GM23338 (cell line): Measurements from ENCODE around the gene PDE6A.

Source experiments
- CREB1 ChIP-seq: fragments of 250-450 bp; sonication (Bioruptor Pico); IDR thresholded peaks from 2 replicates; pipeline ENCODE4 v1.5.0; 2020; ENCODE audit warnings: low read depth, mild to moderate bottlenecking, moderate library complexity
- EZH2 ChIP-seq: fragments of 200-600 bp; sonication (generic); IDR thresholded peaks from one replicate; pipeline ENCODE4 v1.8.0; 2017; ENCODE audit warnings: antibody characterized with exemption, mild to moderate bottlenecking, low read depth; ENCODE audit not compliant: unreplicated experiment
- EZH2phosphoT487 ChIP-seq: fragments of 200-600 bp; sonication (generic); IDR thresholded peaks from one replicate; pipeline ENCODE4 v1.8.1; 2018; ENCODE audit warnings: antibody characterized with exemption; ENCODE audit not compliant: unreplicated experiment
- JUNB ChIP-seq: IDR thresholded peaks from one replicate; pipeline ENCODE4 v1.6.1; 2016; ENCODE audit warnings: antibody characterized with exemption; ENCODE audit not compliant: unreplicated experiment
- NANOG ChIP-seq: IDR thresholded peaks from 2 replicates; pipeline ENCODE4 v1.6.1; 2016; ENCODE audit warnings: antibody characterized with exemption, borderline replicate concordance
- POLR2AphosphoS5 ChIP-seq: IDR thresholded peaks from 2 replicates; pipeline ENCODE4 v1.6.1; 2016; ENCODE audit warnings: antibody characterized with exemption, low read depth
- STAT1 ChIP-seq: IDR thresholded peaks from one replicate; pipeline ENCODE4 v1.6.1; 2016; ENCODE audit warnings: antibody characterized with exemption; ENCODE audit not compliant: unreplicated experiment
- TF ChIP-seq, protein P1 (sequence below), 2 experiments: fragments of 200-600 bp in 1 of 2; sonication (generic) in 1 of 2; conservative IDR thresholded peaks; 2 replicates each; pipeline versions ENCODE4 v1.5.1 to v1.6.1; 2016 to 2017; ENCODE audit warnings: antibody characterized with exemption in 2 of 2, low read depth in 2 of 2, mild to moderate bottlenecking in 2 of 2, moderate library complexity in 1 of 2
- TF ChIP-seq, protein P2 (sequence below): IDR thresholded peaks from one replicate; pipeline ENCODE4 v1.6.1; 2018; ENCODE audit warnings: antibody characterized with exemption; ENCODE audit not compliant: unreplicated experiment
- TF ChIP-seq, protein P3 (sequence below): IDR thresholded peaks from 2 replicates; pipeline ENCODE4 v1.6.1; 2016; ENCODE audit warnings: antibody characterized with exemption

DNA sequence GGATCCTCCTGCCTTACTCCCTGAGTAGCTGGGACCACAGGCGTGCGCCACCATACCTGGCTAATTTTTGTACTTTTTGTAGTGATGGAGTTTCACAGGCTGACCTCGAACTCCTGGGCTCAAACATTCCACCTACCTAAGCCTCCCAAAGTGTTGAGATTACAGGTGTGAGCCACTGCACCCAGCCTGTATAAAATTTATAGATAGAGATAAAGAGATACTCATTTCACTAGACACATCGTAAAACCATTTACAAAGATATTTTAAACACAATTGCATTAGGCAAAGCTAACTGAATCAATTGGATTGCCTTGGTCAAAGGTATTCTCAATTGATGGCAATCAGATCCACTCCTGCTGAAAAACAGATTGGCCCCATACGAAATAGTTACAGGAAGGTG lies 52.0 kb downstream of the PDE6A start:
- no peak for TF ChIP-seq POLR2AphosphoS5
- TF ChIP-seq, protein P1, sequence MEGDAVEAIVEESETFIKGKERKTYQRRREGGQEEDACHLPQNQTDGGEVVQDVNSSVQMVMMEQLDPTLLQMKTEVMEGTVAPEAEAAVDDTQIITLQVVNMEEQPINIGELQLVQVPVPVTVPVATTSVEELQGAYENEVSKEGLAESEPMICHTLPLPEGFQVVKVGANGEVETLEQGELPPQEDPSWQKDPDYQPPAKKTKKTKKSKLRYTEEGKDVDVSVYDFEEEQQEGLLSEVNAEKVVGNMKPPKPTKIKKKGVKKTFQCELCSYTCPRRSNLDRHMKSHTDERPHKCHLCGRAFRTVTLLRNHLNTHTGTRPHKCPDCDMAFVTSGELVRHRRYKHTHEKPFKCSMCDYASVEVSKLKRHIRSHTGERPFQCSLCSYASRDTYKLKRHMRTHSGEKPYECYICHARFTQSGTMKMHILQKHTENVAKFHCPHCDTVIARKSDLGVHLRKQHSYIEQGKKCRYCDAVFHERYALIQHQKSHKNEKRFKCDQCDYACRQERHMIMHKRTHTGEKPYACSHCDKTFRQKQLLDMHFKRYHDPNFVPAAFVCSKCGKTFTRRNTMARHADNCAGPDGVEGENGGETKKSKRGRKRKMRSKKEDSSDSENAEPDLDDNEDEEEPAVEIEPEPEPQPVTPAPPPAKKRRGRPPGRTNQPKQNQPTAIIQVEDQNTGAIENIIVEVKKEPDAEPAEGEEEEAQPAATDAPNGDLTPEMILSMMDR (conservative IDR thresholded peaks at IDR 0.05; ENCODE audit: low read depth in 2 of 2), result no peak
- TF ChIP-seq EZH2phosphoT487, result no peak
- TF ChIP-seq EZH2, result no peak
- TF ChIP-seq CREB1 (CRISPR knock-in tag), result no peak
- TF ChIP-seq, protein P2, sequence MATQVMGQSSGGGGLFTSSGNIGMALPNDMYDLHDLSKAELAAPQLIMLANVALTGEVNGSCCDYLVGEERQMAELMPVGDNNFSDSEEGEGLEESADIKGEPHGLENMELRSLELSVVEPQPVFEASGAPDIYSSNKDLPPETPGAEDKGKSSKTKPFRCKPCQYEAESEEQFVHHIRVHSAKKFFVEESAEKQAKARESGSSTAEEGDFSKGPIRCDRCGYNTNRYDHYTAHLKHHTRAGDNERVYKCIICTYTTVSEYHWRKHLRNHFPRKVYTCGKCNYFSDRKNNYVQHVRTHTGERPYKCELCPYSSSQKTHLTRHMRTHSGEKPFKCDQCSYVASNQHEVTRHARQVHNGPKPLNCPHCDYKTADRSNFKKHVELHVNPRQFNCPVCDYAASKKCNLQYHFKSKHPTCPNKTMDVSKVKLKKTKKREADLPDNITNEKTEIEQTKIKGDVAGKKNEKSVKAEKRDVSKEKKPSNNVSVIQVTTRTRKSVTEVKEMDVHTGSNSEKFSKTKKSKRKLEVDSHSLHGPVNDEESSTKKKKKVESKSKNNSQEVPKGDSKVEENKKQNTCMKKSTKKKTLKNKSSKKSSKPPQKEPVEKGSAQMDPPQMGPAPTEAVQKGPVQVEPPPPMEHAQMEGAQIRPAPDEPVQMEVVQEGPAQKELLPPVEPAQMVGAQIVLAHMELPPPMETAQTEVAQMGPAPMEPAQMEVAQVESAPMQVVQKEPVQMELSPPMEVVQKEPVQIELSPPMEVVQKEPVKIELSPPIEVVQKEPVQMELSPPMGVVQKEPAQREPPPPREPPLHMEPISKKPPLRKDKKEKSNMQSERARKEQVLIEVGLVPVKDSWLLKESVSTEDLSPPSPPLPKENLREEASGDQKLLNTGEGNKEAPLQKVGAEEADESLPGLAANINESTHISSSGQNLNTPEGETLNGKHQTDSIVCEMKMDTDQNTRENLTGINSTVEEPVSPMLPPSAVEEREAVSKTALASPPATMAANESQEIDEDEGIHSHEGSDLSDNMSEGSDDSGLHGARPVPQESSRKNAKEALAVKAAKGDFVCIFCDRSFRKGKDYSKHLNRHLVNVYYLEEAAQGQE, result no peak
- TF ChIP-seq, protein P3, sequence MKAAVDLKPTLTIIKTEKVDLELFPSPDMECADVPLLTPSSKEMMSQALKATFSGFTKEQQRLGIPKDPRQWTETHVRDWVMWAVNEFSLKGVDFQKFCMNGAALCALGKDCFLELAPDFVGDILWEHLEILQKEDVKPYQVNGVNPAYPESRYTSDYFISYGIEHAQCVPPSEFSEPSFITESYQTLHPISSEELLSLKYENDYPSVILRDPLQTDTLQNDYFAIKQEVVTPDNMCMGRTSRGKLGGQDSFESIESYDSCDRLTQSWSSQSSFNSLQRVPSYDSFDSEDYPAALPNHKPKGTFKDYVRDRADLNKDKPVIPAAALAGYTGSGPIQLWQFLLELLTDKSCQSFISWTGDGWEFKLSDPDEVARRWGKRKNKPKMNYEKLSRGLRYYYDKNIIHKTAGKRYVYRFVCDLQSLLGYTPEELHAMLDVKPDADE, result no peak
- TF ChIP-seq NANOG, result no peak
- TF ChIP-seq JUNB, result no peak
- no peak for TF ChIP-seq STAT1
